K562 (cell line): ENCODE results near the gene KRT28. TPM values are rescaled to one million over a fixed set of nuclear protein-coding genes. Genes with fewer than 3 reads are reported as not detected.

Experiments used
- CTBP1 ChIP-seq: fragments of 450-650 bp; IDR thresholded peaks from 2 replicates; pipeline ENCODE4 v1.6.1; 2016; ENCODE audit warnings: borderline replicate concordance
- DIDO1 ChIP-seq: fragments of 450-650 bp; IDR thresholded peaks from 2 replicates; pipeline ENCODE4 v1.6.1; 2016; ENCODE audit warnings: low read depth, missing biosample characterization, missing genetic modification characterization
- GATA2 ChIP-seq: sonication (generic); formaldehyde crosslinking; IDR thresholded peaks from 2 replicates; pipeline ENCODE4 v1.4.0; 2020; ENCODE audit warnings: mild to moderate bottlenecking, missing genetic modification reagents
- MAFK ChIP-seq: IDR thresholded peaks from 2 replicates; pipeline ENCODE4 v1.6.1; 2011; ENCODE audit warnings: low read length, improper control_type of control experiment
- MBD2 ChIP-seq: sonication (generic); IDR thresholded peaks from 2 replicates; pipeline ENCODE4 v1.6.1; 2016; ENCODE audit warnings: low read depth, borderline replicate concordance
- PHB2 ChIP-seq: fragments of 450-650 bp; IDR thresholded peaks from 2 replicates; pipeline ENCODE4 v1.6.1; 2017; ENCODE audit warnings: low read depth
- PTRF ChIP-seq: fragments of 450-650 bp; IDR thresholded peaks from 2 replicates; pipeline ENCODE4 v1.6.1; 2016; ENCODE audit warnings: mild to moderate bottlenecking, missing genetic modification characterization, missing compliant biosample characterization
- RBM17 ChIP-seq: fragments of 200-400 bp; formaldehyde crosslinking; IDR thresholded peaks from 2 replicates; pipeline ENCODE4 v1.6.1; 2017; ENCODE audit warnings: low read depth, mild to moderate bottlenecking, low read length, borderline replicate concordance
- ZC3H11A ChIP-seq: IDR thresholded peaks from 2 replicates; pipeline ENCODE4 v1.6.1; 2012; ENCODE audit warnings: low read depth, low read length, improper control_type of control experiment
- ZFP36 ChIP-seq: fragments of 150-350 bp; IDR thresholded peaks from 2 replicates; pipeline ENCODE4 v1.6.1; 2018; ENCODE audit warnings: low read length, low read depth; ENCODE audit not compliant: partially characterized antibody
- ZNF583 ChIP-seq: fragments of 250-450 bp; sonication (Bioruptor Pico); IDR thresholded peaks from 2 replicates; pipeline ENCODE4 v1.4.0; 2020
- ZSCAN32 ChIP-seq: fragments of 450-650 bp; formaldehyde crosslinking; IDR thresholded peaks from 2 replicates; pipeline ENCODE4 v1.4.0; 2020; ENCODE audit warnings: mild to moderate bottlenecking, moderate library complexity
- polyA plus RNA-seq, 8 experiments: library from polyadenylated mRNA; depleted of rRNA in 4 of 8; stranded (reverse) in 5 of 8; unstranded in 3 of 8; fragments of >200 nt; fragmentation: Nextera tagmentation in 2 of 8; fragmentation: Illumina TruSeq in 1 of 8; extraction: Ambion mirVana in 2 of 8; extraction: Trizol in 1 of 8; gene quantifications; 2 replicates each; pipeline versions ENCODE4 v1.2.1 to v1.2.3, GENCODE V29; 2011 to 2014; ENCODE audit warnings: inconsistent platforms in 1 of 8, missing spikeins in 1 of 8
- total RNA-seq, 7 experiments: library from RNA; depleted of rRNA in 6 of 7; stranded (reverse); fragments of >200 nt in 6 of 7; fragmentation: Illumina TruSeq in 2 of 7; extraction: Trizol in 2 of 7; gene quantifications; 2 replicates each; pipeline versions ENCODE4 v1.2.1 to v1.2.3, GENCODE V29; 2011 to 2021; ENCODE audit warnings: low replicate concordance in 1 of 7
- TF ChIP-seq, protein P1 (sequence below): sonication (generic); formaldehyde crosslinking; IDR thresholded peaks from 2 replicates; pipeline ENCODE4 v1.8.0; 2022; ENCODE audit warnings: mild to moderate bottlenecking, missing genetic modification reagents
- TF ChIP-seq, protein P2 (sequence below): fragments of 450-650 bp; formaldehyde crosslinking; IDR thresholded peaks from 2 replicates; pipeline ENCODE4 v1.4.0; 2020; ENCODE audit warnings: mild to moderate bottlenecking, moderate library complexity
- TF ChIP-seq, protein P3 (sequence below): fragments of 450-650 bp; IDR thresholded peaks from 2 replicates; pipeline ENCODE4 v1.6.1; 2017; ENCODE audit warnings: antibody characterized with exemption
- TF ChIP-seq, protein P4 (sequence below): fragments of 450-650 bp; conservative IDR thresholded peaks from 2 replicates; pipeline ENCODE4 v1.6.1; 2016; ENCODE audit warnings: missing genetic modification characterization, low read depth, mild to moderate bottlenecking, missing compliant biosample characterization, moderate library complexity
- TF ChIP-seq, protein P5 (sequence below): fragments of 250-450 bp; sonication (Bioruptor Pico); IDR thresholded peaks from 2 replicates; pipeline ENCODE4 v1.4.0; 2020; ENCODE audit warnings: mild to moderate bottlenecking, moderate library complexity, borderline replicate concordance

Gene KRT28
- total and polyA plus RNA-seq, 9 of the 15 experiments (the other 6 are each of a cell fraction or from before 2014, with no cell fraction given), result not detected

DNA sequence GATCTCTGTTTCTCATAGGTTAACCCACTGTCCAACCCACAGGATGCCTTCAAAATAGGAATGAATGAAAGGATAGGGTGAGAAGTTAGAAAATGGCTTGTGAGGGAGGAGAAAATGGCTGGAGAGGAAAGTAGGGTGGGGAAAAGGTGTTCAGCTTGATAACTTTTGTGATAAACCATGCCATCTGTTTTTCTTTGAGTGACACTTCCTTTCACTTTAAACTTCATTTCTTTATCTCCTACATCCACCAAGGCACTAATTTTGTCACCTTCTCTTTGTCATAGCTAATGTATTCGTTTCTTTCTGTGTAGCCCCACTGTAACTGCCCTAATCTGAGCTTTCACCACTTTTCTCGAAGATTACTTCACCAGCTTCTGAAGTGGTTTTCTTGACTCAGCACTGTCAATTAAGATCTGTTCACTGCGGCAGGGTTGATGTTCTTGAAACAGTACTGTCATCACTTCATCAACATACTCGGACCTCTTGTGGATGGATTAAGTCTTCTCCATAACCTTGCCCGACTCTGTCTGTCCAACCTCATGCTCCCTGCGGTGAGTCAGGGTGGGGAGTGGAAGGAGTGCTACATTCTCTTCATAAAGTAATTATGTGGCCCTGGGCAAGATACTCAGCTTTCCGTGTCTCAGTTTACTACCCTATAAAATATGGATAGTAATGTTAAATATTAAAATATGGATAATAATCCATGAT lies 28.1 kb upstream of the KRT28 start (continued):
- TF ChIP-seq, protein P1, sequence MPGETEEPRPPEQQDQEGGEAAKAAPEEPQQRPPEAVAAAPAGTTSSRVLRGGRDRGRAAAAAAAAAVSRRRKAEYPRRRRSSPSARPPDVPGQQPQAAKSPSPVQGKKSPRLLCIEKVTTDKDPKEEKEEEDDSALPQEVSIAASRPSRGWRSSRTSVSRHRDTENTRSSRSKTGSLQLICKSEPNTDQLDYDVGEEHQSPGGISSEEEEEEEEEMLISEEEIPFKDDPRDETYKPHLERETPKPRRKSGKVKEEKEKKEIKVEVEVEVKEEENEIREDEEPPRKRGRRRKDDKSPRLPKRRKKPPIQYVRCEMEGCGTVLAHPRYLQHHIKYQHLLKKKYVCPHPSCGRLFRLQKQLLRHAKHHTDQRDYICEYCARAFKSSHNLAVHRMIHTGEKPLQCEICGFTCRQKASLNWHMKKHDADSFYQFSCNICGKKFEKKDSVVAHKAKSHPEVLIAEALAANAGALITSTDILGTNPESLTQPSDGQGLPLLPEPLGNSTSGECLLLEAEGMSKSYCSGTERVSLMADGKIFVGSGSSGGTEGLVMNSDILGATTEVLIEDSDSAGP, result no peak
- peak; percentile 64; the same call in 1 of the 2 replicates for TF ChIP-seq MBD2
- TF ChIP-seq ZNF583, result no peak
- TF ChIP-seq RBM17, result no peak
- TF ChIP-seq, protein P2, sequence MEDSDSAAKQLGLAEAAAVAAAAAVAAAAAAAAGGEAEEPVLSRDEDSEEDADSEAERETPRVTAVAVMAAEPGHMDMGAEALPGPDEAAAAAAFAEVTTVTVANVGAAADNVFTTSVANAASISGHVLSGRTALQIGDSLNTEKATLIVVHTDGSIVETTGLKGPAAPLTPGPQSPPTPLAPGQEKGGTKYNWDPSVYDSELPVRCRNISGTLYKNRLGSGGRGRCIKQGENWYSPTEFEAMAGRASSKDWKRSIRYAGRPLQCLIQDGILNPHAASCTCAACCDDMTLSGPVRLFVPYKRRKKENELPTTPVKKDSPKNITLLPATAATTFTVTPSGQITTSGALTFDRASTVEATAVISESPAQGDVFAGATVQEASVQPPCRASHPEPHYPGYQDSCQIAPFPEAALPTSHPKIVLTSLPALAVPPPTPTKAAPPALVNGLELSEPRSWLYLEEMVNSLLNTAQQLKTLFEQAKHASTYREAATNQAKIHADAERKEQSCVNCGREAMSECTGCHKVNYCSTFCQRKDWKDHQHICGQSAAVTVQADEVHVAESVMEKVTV, result no peak
- TF ChIP-seq, protein P3, sequence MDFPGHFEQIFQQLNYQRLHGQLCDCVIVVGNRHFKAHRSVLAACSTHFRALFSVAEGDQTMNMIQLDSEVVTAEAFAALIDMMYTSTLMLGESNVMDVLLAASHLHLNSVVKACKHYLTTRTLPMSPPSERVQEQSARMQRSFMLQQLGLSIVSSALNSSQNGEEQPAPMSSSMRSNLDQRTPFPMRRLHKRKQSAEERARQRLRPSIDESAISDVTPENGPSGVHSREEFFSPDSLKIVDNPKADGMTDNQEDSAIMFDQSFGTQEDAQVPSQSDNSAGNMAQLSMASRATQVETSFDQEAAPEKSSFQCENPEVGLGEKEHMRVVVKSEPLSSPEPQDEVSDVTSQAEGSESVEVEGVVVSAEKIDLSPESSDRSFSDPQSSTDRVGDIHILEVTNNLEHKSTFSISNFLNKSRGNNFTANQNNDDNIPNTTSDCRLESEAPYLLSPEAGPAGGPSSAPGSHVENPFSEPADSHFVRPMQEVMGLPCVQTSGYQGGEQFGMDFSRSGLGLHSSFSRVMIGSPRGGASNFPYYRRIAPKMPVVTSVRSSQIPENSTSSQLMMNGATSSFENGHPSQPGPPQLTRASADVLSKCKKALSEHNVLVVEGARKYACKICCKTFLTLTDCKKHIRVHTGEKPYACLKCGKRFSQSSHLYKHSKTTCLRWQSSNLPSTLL, result peak; percentile 61; the same call in 1 of the 2 replicates
- peak; percentile 80 for TF ChIP-seq GATA2 (CRISPR knock-in tag)
- TF ChIP-seq PHB2, result peak; percentile 95
- TF ChIP-seq, protein P4, sequence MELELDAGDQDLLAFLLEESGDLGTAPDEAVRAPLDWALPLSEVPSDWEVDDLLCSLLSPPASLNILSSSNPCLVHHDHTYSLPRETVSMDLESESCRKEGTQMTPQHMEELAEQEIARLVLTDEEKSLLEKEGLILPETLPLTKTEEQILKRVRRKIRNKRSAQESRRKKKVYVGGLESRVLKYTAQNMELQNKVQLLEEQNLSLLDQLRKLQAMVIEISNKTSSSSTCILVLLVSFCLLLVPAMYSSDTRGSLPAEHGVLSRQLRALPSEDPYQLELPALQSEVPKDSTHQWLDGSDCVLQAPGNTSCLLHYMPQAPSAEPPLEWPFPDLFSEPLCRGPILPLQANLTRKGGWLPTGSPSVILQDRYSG, result no peak
- peak; percentile 85 for TF ChIP-seq MAFK
- TF ChIP-seq DIDO1 (tag), result no peak
- TF ChIP-seq PTRF (tag), result no peak
- no peak for TF ChIP-seq ZC3H11A
- TF ChIP-seq ZSCAN32, result no peak
- TF ChIP-seq ZFP36, result no peak
- TF ChIP-seq, protein P5, sequence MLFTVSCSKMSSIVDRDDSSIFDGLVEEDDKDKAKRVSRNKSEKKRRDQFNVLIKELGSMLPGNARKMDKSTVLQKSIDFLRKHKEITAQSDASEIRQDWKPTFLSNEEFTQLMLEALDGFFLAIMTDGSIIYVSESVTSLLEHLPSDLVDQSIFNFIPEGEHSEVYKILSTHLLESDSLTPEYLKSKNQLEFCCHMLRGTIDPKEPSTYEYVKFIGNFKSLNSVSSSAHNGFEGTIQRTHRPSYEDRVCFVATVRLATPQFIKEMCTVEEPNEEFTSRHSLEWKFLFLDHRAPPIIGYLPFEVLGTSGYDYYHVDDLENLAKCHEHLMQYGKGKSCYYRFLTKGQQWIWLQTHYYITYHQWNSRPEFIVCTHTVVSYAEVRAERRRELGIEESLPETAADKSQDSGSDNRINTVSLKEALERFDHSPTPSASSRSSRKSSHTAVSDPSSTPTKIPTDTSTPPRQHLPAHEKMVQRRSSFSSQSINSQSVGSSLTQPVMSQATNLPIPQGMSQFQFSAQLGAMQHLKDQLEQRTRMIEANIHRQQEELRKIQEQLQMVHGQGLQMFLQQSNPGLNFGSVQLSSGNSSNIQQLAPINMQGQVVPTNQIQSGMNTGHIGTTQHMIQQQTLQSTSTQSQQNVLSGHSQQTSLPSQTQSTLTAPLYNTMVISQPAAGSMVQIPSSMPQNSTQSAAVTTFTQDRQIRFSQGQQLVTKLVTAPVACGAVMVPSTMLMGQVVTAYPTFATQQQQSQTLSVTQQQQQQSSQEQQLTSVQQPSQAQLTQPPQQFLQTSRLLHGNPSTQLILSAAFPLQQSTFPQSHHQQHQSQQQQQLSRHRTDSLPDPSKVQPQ, result no peak
- peak; percentile 95; the same call in 1 of the 2 replicates for TF ChIP-seq CTBP1
